ENCODE results near the gene TESMIN. TPM values are rescaled to one million over a fixed set of nuclear protein-coding genes. Genes with fewer than 3 reads are reported as not detected.
A peak's percentile ranks its signal among the peaks of the same experiment; 100 is the strongest.

TESMIN gene
- total RNA-seq, 1 experiment from 2014 or later, result 45.2 TPM

- Histone ChIP-seq H3K27ac (ENCODE audit: insufficient read length, low read depth, low read length) (no peak overlapping the region), H2BK20ac (ENCODE audit: low read depth, low read length, poor library complexity, severe bottlenecking) (no peak overlapping the region), H2BK12ac (ENCODE audit: insufficient read length, low read depth, low read length) (no peak overlapping the region), H3K79me2 (ENCODE audit: insufficient read depth, low read length) (no peaks in the 10 kb centered on the region), H3K4me1 (ENCODE audit: insufficient read depth, low read length) (peaks cover 3% of the 10 kb centered on the region; the same call in 1 of the 2 replicates), H3K79me1 (ENCODE audit: insufficient read depth, low read depth, low read length, poor library complexity, severe bottlenecking) (no peaks in the 10 kb centered on the region), H4K20me1 (ENCODE audit: control insufficient read depth, insufficient read depth, insufficient read length) (no peaks in the 10 kb centered on the region), H3T11ph (ENCODE audit: low read length) (no peak overlapping the region), H3K56ac (ENCODE audit: insufficient read length, low read depth, low read length) (peak overlapping the region; percentile 29), H2AFZ (ENCODE audit: low read length) (no peak overlapping the region), H3K18ac (ENCODE audit: insufficient read length, low read depth, low read length) (no peak overlapping the region), H3K9ac (ENCODE audit: extremely low read depth, insufficient read length, low read length) (no peak overlapping the region), H4K8ac (replicated peaks; ENCODE audit: insufficient read length, low read depth, low read length) (no peak overlapping the region), H4K5ac (ENCODE audit: insufficient read length, low read depth, low read length) (no peak overlapping the region), H3K4ac (ENCODE audit: low read depth, low read length) (no peak overlapping the region), H2BK120ac (ENCODE audit: low read depth, low read length, poor library complexity, severe bottlenecking) (no peak overlapping the region), H3K4me2 (ENCODE audit: insufficient read depth, insufficient read length, low read length) (no peak overlapping the region), H4K91ac (ENCODE audit: insufficient read length, low read depth, low read length) (no peak overlapping the region), H2AK5ac (ENCODE audit: insufficient read length, low read length) (no peak overlapping the region), H3K23ac (ENCODE audit: insufficient read length, low read depth, low read length) (no peak overlapping the region), H3K14ac (ENCODE audit: insufficient read depth, low read length) (no peak overlapping the region), H3K23me2 (ENCODE audit: insufficient read length, low read depth, low read length, poor library complexity, severe bottlenecking) (no peaks in the 10 kb centered on the region), H2BK15ac (ENCODE audit: low read depth, low read length) (no peak overlapping the region), H3K9me3 (ENCODE audit: control insufficient read depth, low read depth, low read length) (no peaks in the 10 kb centered on the region), H2BK5ac (ENCODE audit: insufficient read length, low read length) (no peak overlapping the region), H3K27me3 (ENCODE audit: insufficient read depth, low read length) (no peaks in the 10 kb centered on the region)
- peaks cover 45 to 46% of the 10 kb centered on the region in 2 experiments for H3K4me1 Mint-ChIP-seq
- no peaks in the 10 kb centered on the region for H3K36me3 Mint-ChIP-seq (ENCODE audit: insufficient read depth in 1 of 3, low read depth in 3 of 3)
- H3K9me3 Mint-ChIP-seq, result no peaks in the 10 kb centered on the region
- DNase-seq, result no peak
- no peak for TF ChIP-seq CTCF (conservative IDR thresholded peaks at IDR 0.05)
- no peaks in the 10 kb centered on the region; the same call in 1 of the 2 replicates for H3K27me3 Mint-ChIP-seq (ENCODE audit: low read depth)
- no peak overlapping the region for H3K27ac Mint-ChIP-seq
- H3K4me3 Mint-ChIP-seq, result no peak overlapping the region
- 100% methylated on average over 5 of the region's 8 CpGs for WGBS (ENCODE audit: extremely low coverage, insufficient read length, low lambda C conversion rate)
Observed at GRCh38 chr11:68711114-68711513, 40.2 kb downstream of the TESMIN start.
